GM19023 (cell line): ENCODE measurements around the gene TRPM5.

Experiments
- ATAC-seq: cut with Tn5 transposase; IDR thresholded peaks from one replicate; pipeline ENCODE4 v1.9.1; 2021; ENCODE audit warnings: mild to moderate bottlenecking, moderate library complexity; ENCODE audit not compliant: unreplicated experiment

Gene TRPM5

GRCh38 chr11:2459016-2459725 lies 14.9 kb upstream of the TRPM5 start:
- no peak for ATAC-seq

DNA sequence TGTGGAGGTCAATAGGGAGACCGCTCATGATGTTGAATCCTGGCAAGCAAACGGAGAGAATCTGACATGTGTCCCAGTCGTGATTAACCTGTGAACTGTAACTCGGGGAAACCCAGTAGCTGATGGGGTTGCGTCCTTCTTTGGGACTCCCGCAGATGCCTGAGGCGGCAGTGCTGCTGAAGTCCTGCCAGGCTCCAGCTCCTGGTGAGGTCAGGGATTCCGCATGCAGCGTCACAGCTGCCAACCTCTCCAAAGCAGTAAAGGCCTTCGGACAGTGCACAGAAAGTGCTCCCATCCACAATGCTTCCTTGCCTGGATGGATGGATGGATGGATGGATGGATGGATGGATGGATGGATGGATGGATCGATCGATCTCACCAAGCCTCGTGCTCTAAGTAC lies 14.0 kb upstream of the TRPM5 start:
- no peak for ATAC-seq

DNA sequence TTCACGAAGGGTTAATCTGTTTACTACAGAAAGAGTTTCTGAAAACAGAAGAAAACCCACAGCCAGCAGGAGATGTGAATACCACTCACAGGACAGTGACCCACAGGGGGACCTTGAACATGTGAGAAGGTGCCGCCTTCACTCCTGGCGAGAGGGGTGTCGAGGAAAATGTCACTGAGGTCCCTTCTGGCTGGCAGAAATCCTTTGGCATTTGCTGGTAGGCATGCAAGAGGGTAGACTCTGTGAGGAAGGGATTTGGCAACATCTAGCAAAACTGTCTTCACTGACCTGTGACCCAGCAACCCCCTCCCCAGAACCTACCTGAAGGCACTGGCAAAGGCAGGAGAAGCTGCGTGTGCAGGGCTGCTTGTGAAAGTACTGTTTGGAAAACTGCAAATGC lies 9.1 kb upstream of the TRPM5 start:
- no peak for ATAC-seq

- ATAC-seq = no peak
Observed at GRCh38 chr11:2452321-2453012, 8.2 kb upstream of the TRPM5 start.

DNA sequence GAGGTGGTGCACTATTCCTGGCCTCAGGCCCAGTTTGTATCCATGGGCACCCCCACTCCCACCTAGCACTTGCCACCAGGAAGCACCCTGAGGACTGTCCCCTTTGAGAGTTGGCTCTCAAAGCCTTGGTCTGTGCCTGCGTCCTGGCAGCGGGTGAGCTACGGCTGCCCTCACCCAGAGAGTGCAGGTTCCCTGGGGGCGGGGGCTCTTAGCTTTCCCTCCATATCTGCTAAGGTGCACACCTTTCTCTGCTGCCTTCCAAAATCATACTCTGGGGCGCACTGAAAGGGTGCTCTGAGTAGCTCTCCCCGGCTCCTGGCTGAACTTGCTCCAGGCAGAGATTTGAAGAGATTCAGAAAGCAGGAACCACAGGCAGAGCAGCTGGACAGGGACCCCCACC lies 7.6 kb upstream of the TRPM5 start:
- no peak for ATAC-seq

DNA sequence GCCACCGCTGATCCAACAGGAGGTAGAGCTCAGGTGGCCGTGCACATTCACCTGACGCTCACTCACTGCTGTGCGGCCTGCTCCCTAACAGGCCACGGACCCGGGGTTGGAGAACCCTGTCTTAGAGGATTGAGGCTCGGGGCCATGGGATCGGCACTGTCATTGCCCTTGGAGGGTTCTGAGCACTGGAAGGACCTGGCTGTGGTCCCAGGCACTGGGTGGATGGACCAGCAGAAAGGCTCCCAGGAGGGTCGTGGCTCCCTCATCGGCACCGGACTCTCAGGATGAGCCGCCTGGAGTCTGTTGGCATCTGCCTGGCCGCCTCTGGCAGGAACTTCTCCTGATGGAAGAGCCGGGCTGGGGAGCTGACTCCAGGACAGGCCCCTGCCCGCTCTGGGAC lies 7.0 kb upstream of the TRPM5 start:
- no peak for ATAC-seq

DNA sequence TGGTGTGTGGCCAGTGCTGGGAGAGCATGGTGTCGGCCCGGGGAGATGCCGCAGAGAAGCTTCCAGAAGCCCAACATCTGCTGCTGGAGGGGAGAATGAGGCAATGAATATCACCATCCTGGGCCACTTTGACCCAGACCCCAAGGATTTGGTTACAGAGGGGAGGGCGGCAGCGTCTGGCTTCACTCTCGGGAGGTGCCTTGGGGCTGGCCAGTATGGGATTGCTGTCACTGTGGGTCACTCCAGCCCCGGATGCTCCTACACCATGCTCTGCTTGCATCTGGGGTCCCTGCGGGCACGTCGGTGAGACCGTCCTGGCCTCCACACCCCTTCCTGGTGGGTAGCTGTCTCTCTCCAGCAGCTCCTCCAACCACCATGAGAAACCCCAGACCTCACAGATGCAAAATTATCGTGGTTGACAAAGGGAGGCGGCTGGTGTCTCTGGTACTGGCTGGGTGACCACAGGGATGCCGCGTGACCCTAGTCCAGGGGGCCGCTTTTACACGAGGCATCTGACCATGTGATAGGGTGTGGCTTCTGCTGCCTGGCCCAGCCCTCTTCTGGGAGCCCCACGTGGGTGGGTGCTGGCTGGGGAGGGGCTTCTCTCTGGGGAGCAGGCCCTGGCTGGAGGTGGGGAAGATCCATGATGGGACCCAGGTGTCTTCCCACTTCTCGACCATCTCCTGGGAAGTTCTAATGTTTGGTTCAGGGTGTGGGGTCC lies 6.2 kb upstream of the TRPM5 start:
- no peak for ATAC-seq

- no peak for ATAC-seq
Observed at GRCh38 chr11:2449548-2450320, 5.4 kb upstream of the TRPM5 start.

DNA sequence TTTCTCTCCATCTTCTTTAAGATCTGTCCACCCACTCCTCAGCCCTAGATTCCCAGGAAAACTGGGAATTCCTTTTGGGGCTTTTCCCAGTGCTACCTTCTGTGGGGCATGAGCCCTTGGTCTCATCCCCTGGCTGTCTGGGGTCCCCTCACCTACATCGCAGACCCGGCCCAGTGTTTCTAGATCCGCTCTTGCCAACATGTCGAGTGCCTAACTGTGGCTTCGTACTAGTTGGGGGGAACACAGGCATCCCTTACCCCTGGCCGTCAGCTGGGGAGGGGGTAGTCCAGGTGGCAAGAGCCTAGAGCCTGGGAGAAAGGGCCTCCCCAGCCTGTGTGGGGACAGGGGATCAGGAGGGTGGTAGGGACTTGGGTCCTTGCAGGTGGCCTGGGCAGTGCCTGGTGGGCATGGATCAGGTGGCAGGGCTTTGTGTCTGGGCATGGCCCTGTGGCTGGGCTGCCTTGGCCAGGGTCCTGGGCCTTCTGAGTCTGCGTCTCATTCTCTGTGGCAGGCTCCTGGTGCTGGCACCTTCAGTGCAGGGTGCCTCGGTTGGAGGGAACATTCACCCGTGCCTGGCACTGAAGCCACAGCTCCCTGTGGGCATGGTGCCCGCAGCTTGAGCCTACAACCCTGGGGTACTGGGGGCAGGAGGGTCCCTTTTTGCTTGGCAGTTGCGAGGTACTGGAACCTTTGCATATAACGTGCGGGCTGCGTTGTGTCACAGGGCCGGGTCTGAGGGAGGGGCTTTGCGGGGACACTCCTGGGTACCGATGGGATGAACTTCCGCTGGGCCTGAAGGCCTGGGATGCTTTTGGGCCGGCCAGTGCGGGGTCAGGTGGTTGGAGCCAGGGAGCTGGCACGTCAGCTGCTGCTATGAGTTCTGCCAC lies 4.6 kb upstream of the TRPM5 start:
- ATAC-seq = no peak

DNA sequence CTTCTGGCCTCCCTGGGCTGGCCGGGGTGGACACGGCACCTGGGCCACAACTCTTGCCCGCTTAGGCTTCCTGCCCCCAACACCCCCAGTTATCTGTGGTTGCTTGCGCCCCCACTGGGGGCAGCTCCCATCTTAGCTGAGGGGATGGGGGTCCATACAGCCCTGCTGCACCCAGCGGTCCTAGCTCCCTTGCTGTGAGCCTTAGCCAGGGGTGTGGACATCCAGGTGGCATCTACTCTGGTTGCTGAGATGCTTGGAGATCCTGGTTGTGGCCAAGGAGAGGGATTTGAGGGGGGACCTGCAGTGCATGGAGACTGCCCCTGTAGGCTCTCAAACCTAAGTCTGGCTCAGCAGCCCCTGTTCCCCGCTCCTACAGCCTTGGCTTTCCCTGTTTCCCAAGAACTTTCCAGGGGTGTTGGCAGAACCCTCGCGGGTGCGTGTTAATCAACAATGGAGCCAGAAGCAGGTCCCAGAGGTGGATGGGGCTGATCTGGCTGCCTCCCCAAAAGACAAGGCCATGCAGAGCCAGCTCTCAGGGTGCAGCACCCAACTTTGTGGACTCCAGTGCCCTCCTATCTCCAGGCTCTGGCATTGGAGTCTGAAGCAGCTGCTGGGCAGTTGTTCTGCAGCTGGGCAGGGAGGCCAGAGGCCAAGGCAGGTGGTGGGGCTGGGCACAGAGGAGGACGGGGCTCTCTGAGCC lies 3.8 kb upstream of the TRPM5 start:
- no peak for ATAC-seq

DNA sequence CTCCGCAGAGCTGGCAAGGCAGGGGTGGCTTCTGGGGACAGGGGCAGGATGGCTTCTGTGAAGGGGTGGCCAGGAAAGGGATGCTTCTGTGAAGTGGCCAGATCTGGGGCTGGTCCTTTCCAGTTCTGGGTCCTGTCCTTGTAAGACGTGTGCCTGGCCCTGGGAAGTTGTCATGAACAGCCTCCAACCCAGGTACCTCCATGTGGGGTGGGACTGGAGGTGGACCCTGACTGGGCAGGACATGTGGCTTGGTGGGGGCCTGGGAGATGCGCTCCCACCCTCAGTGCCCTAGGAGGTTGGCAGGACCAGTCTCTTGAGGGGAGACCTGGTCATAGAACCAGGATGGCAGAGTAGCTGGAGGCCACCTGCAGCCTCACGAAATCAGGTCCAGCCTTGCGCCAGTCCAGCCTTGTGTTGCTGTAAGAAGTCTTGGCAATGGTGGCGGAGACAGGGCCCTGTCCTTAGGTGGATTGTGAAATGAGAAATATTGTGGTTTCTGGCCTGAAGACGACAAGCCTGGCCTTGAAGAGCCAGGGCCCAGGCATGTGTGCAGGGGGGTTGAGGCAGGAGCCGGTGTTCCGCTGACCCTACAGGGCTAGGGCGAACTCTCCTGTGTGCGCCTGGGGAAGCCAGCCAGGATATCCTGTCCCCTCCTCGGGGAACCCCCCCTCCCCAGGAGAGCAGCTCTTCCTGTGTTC lies 3.1 kb upstream of the TRPM5 start:
- no peak for ATAC-seq

DNA sequence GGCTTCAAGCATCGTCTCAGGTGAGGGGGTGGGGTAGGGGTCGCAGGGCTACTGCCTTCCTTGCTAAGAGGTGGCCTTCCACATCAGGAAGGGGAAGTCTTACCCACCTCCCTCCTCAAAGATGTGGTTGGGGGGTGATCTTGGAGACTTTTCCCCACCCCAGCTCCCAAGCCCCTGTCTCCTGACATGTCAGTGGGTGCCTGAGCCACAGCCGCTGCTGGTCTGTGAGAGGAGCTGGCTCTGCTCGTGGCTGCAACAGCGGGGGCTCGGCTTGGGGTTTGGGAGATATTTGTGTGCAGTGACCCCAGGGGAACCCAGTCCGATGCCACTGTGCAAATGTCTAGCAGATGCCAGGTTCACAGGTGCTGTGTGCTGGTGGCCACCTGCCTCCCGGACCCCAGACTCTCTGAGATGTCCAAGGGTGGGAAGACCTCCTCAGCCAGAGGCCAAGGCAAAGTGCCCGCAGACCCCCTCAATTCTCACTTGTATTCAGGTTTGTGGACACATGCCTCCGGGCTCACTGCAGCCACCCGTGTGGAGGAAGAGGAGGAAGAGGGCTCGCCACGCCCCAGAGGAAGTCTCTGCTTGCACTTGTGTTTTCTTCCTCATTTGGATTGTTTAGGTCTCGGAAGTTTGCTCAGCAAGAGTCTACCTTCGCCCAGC lies 2.4 kb upstream of the TRPM5 start:
- no peak for ATAC-seq

GRCh38 chr11:2445746-2446551 lies 1.6 kb upstream of the TRPM5 start:
- no peak for ATAC-seq

- no peak for ATAC-seq
Observed at GRCh38 chr11:2444821-2445745, 769 bp upstream of the TRPM5 start, which contains the start of gene KCNQ1. Gene KCNQ1, plus strand, starts transcription at chr11:2445008. Its CDS starts 91 bp downstream, at chr11:2445099.

DNA sequence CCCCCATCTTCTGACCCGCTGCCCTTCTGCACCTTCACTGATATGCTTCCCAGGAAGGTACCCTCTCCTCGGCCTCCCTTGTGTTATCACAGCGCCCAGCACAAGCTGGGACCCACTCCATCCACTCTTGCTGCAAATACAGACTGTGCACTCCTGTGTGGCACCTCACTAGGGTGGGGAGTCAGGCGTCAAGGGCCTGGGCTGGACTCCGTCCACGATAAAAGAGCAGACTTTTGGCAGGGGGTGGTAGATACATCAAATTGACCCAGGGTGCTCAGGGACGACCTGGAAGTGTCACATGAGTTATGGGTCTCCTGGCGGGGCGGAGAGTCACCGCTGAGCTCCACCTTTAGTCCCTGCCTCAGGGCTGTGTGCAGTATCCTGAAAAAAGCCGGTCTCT lies 908 bp downstream of the TRPM5 start:
- no peak for ATAC-seq

DNA sequence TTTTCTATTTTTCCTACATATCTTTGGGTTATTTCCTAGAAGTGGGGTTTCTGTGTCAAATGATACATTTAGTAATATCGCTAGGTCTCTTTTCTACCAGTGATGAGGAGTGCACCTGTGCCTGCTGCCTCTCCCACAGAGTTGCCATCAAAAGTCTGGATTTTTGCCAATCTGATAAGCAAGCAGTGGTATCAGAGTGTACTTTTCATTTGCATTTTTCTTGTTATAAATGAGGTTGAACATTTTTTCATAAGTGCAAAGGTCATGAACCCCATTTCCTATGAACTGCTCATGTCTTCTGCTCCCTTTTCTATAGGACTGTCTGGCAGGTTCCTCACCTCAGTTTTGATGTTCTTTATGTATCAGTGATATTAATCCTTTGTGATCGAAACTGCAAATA lies 1.7 kb downstream of the TRPM5 start:
- ATAC-seq = no peak

DNA sequence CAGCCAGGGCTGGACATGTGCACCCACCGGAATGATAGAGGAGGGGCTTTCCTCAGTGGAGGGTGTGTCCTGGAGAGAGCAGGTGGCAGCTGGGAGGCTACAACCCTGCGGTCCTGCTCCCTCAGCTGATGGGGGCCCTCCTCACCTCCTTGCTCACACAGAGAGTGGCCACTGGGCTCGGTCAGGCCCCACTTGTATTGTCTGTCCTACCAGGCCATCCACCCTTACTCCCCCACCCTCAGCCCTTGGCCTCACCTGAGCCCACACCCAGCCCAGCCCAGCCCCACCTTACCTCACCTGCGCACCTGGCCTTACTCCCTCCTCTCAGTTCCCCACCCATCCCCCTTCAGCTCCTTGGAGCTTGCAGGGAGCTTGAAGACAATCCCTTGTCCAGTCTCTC lies 3.1 kb downstream of the TRPM5 start:
- no peak for ATAC-seq
